ENCODE data around the gene PLK3. TPM values are rescaled to one million over a fixed set of nuclear protein-coding genes. Genes with fewer than 3 reads are reported as not detected.

Gene PLK3
- total and polyA plus RNA-seq, 2 donors (not counting 3 experiments of a cell fraction or from before 2014, with no cell fraction given) = 55.0 to 66.7 TPM

GRCh38 chr1:44828841-44829440 lies 28.8 kb downstream of the PLK3 start:
- no peaks in the 10 kb centered on the region for H3K9me1 ChIP-seq (replicated peaks; ENCODE audit: control insufficient read depth, extremely low read depth, insufficient read depth, low read length)
- dilution Hi-C loops (cut with MboI; ENCODE audit: extremely low pct_ligation_motif_present, low sequenced_read_pairs) = no loop called here
- DNase-seq (ENCODE audit: low read depth, low spot score) = no peak
- H4K20me1 ChIP-seq (replicated peaks; ENCODE audit: control insufficient read depth, extremely low read depth, insufficient read depth, low read length) = no peaks in the 10 kb centered on the region
- H3K27me3 ChIP-seq (ENCODE audit: control insufficient read depth in 2 of 2, insufficient read depth in 2 of 2, low read length in 2 of 2) = no peaks in the 10 kb centered on the region
- intact Hi-C loops (cut with micrococcal nuclease) = no loop called here
- no peaks in the 10 kb centered on the region for H3K36me3 ChIP-seq (ENCODE audit: control insufficient read depth in 2 of 2, extremely low read depth in 1 of 2, insufficient read depth in 2 of 2, low read length in 2 of 2)
- TF ChIP-seq POLR2AphosphoS5 (IDR thresholded peaks at IDR 0.05; ENCODE audit: insufficient read depth, low read depth, low read length) (no peak), MYC (IDR thresholded peaks at IDR 0.05; ENCODE audit: low read depth, low read length) (no peak), FOS (IDR thresholded peaks at IDR 0.05; ENCODE audit: borderline replicate concordance, insufficient read depth, low read length) (no peak), EZH2 (IDR thresholded peaks at IDR 0.05; ENCODE audit: borderline replicate concordance, low read depth, low read length, severe bottlenecking) (no peak), GATA2 (IDR thresholded peaks at IDR 0.05; ENCODE audit: insufficient read depth, insufficient read length, low read depth, low read length) (no peak), CTCF (IDR thresholded peaks at IDR 0.05; ENCODE audit: extremely low read depth in 1 of 2, insufficient read depth in 1 of 2, low read depth in 1 of 2, low read length in 2 of 2) (no peak), JUN (IDR thresholded peaks at IDR 0.05; ENCODE audit: borderline replicate concordance, insufficient read depth, insufficient read length, low read depth) (no peak), POLR2A (IDR thresholded peaks at IDR 0.05; ENCODE audit: low read depth, low read length) (no peak)
- FAIRE-seq = no peak
- H2AFZ ChIP-seq (ENCODE audit: low read depth, low read length) = no peak overlapping the region
- H3K4me3 ChIP-seq (replicated peaks in 1 of 3; ENCODE audit: insufficient read depth in 1 of 3, low read depth in 1 of 3, low read length in 3 of 3) = no peak overlapping the region
- no peak overlapping the region for H3K27ac ChIP-seq (ENCODE audit: insufficient read depth, low read depth, low read length)
- no peaks in the 10 kb centered on the region for H3K79me2 ChIP-seq (ENCODE audit: control insufficient read depth, insufficient read depth, low read length)
- H3K9me3 ChIP-seq (replicated peaks; ENCODE audit: control insufficient read depth, insufficient read depth, low read length) = no peaks in the 10 kb centered on the region
- H3K9ac ChIP-seq (replicated peaks; ENCODE audit: extremely low read depth, insufficient read depth, low read length) = no peak overlapping the region
- ChIA-PET CTCF (interaction anchor here (1.0 to 1.3 kb wide), 3 partner anchors 36 to 42 kb away, joined by 3 read pairs; no protein-coding TSS in a partner anchor), POLR2A (no interaction called here)
- H3K4me1 ChIP-seq (ENCODE audit: control insufficient read depth, extremely low read depth, insufficient read depth, low read length) = no peaks in the 10 kb centered on the region
- BruUV-seq (replicated peaks) = no TSS peak
- H3K4me2 ChIP-seq (ENCODE audit: insufficient read depth, low read length) = no peak overlapping the region
